GM12878 (cell line): Measurements from ENCODE around the gene ANO4. TPM values are rescaled to one million over a fixed set of nuclear protein-coding genes. Genes with fewer than 3 reads are reported as not detected.

ENCODE experiments used
- ATAC-seq: fragments of 200-7000 bp; cut with Tn5 transposase; 3 replicates; pipeline ENCODE4 v1.9.1; 2020; ENCODE audit warnings: mild to moderate bottlenecking, moderate library complexity
- BruUV-seq: library from RNA; stranded (reverse); fragments of 400-500 nt; replicated peaks from 2 replicates; lab custom pipeline; 2021; lab: Mats Ljungman, UMichigan
- CTCF ChIA-PET: fragments of 300-600 bp; sonication (Branson Sonifier 250); formaldehyde crosslinking; extraction: SDS; loops from one replicate; lab custom pipeline; 2021; ENCODE audit warnings: inconsistent platforms; lab: Yijun Ruan, JAX
- POLR2A ChIA-PET: fragments of 350-600 bp; formaldehyde crosslinking; extraction: SDS; loops from one replicate; lab custom pipeline; 2021; ENCODE audit warnings: inconsistent platforms; lab: Charles Lee
- RAD21 ChIA-PET: fragments of 300-600 bp; sonication (Branson Sonifier 250); formaldehyde crosslinking; loops from one replicate; lab custom pipeline; 2023; ENCODE audit warnings: antibody characterized with exemption; ENCODE audit not compliant: unreplicated experiment; lab: Charles Lee
- SMC1A ChIA-PET: fragments of 300-600 bp; sonication (Branson Sonifier 250); formaldehyde crosslinking; loops from one replicate; lab custom pipeline; 2023; ENCODE audit not compliant: unreplicated experiment, uncharacterized antibody; lab: Charles Lee
- DNase-seq: peaks from one replicate; pipeline ENCODE4 v3.0.0-alpha.2; 2011; ENCODE audit warnings: low read depth, low spot score
- FAIRE-seq: peaks from 3 replicates; lab custom pipeline; 2011; peaks lifted over from hg19 to GRCh38; lab: Jason Lieb, UNC
- H2AFZ ChIP-seq: 2 replicates; pipeline ENCODE4 v1.6.0; 2011; ENCODE audit warnings: low read depth, low read length, control low read depth; ENCODE audit not compliant: control insufficient read depth
- H3K27ac ChIP-seq: 2 replicates; pipeline ENCODE4 v1.5.1; 2011; ENCODE audit warnings: control low read depth; ENCODE audit not compliant: control insufficient read depth, insufficient read depth
- H3K27me3 ChIP-seq, 2 experiments: replicated peaks in 1 of 2; 2 replicates each; pipeline versions ENCODE4 v1.6.0 to v1.6.1; 2011; ENCODE audit warnings: low read length in 1 of 2; ENCODE audit not compliant: control insufficient read depth in 2 of 2, insufficient read depth in 2 of 2
- H3K36me3 ChIP-seq, 2 experiments: 2 replicates each; pipeline ENCODE4 v1.5.1; 2011; ENCODE audit warnings: low read length in 1 of 2; ENCODE audit not compliant: control insufficient read depth in 2 of 2, insufficient read depth in 2 of 2
- H3K4me1 ChIP-seq: 2 replicates; pipeline ENCODE4 v1.6.1; 2011; ENCODE audit warnings: mild to moderate bottlenecking, low read length, moderate library complexity, mixed read lengths; ENCODE audit not compliant: control insufficient read depth, insufficient read depth
- H3K4me2 ChIP-seq: 2 replicates; pipeline ENCODE4 v1.6.0; 2011; ENCODE audit warnings: control low read depth; ENCODE audit not compliant: control insufficient read depth, insufficient read depth
- H3K4me3 ChIP-seq: fragments of 200-600 bp; sonication (generic); 2 replicates; pipeline ENCODE4 v1.5.1; 2016
- H3K79me2 ChIP-seq: 2 replicates; pipeline ENCODE4 v1.6.0; 2011; ENCODE audit warnings: low read length; ENCODE audit not compliant: control insufficient read depth, insufficient read depth
- H3K9ac ChIP-seq: 2 replicates; pipeline ENCODE4 v1.8.0; 2011; ENCODE audit warnings: low read length, control low read depth, mixed read lengths; ENCODE audit not compliant: control insufficient read depth, insufficient read depth
- H3K9me3 ChIP-seq: replicated peaks from 3 replicates; pipeline ENCODE4 v1.5.1; 2011; ENCODE audit warnings: mild to moderate bottlenecking, low read length; ENCODE audit not compliant: control insufficient read depth, insufficient read depth
- H4K20me1 ChIP-seq: 2 replicates; pipeline ENCODE4 v1.6.0; 2011; ENCODE audit not compliant: control insufficient read depth, insufficient read depth
- ASH2L ChIP-seq: fragments of 300-600, 200-600 bp; sonication (generic); IDR thresholded peaks from 2 replicates; pipeline ENCODE4 v1.6.1; 2017; ENCODE audit warnings: low read depth, mild to moderate bottlenecking, borderline replicate concordance
- ATF7 ChIP-seq: fragments of 450-650 bp; IDR thresholded peaks from 2 replicates; pipeline ENCODE4 v1.6.1; 2016; ENCODE audit warnings: low read depth, mild to moderate bottlenecking
- BRCA1 ChIP-seq: IDR thresholded peaks from 2 replicates; pipeline ENCODE4 v1.6.1; 2011; ENCODE audit warnings: low read depth, low read length, improper control_type of control experiment
- EGR1 ChIP-seq, 2 experiments: IDR thresholded peaks; 1 replicate in 1 of 2; 2 replicates in 1 of 2; pipeline ENCODE4 v1.6.1; 2011 to 2012; ENCODE audit warnings: low read depth in 2 of 2, low read length in 2 of 2, borderline replicate concordance in 1 of 2, mild to moderate bottlenecking in 1 of 2, moderate library complexity in 1 of 2
- EZH2 ChIP-seq: IDR thresholded peaks from 2 replicates; pipeline ENCODE4 v1.6.1; 2012; ENCODE audit warnings: low read depth, mild to moderate bottlenecking, control low read depth, inconsistent platforms, low read length, borderline replicate concordance; ENCODE audit not compliant: control insufficient read depth
- HDAC6 ChIP-seq: fragments of 200-600 bp; sonication (generic); IDR thresholded peaks from one replicate; pipeline ENCODE4 v1.8.0; 2017; ENCODE audit warnings: antibody characterized with exemption; ENCODE audit not compliant: unreplicated experiment
- RFX5 ChIP-seq: IDR thresholded peaks from 2 replicates; pipeline ENCODE4 v1.6.1; 2011; ENCODE audit warnings: low read depth, low read length, improper control_type of control experiment
- WGBS: methylation state at CpG from one replicate; pipeline ENCODE4 v1.1.6; 2016; ENCODE audit warnings: low lambda C conversion rate; ENCODE audit not compliant: insufficient replicate concordance, insufficient coverage; ENCODE audit errors: missing lambda C conversion rate; 5-methylcytosine and 5-hydroxymethylcytosine counted together
- in situ Hi-C: fragments of 300-500 bp; cut with MboI; formaldehyde crosslinking; loops from 9 replicates; pipeline ENCODE4 v1.14.3; 2018; ENCODE audit warnings: mixed read lengths
- intact Hi-C: fragments of 100-400 bp; cut with micrococcal nuclease; formaldehyde crosslinking; loops from one replicate; pipeline ENCODE4 v1.14.2; 2022; ENCODE audit not compliant: unreplicated experiment
- polyA plus RNA-seq, 11 experiments: library from polyadenylated mRNA; depleted of rRNA in 4 of 11; unstranded in 6 of 11; stranded (reverse) in 5 of 11; fragments of >200 nt; fragmentation: Nextera tagmentation in 4 of 11; fragmentation: Illumina TruSeq in 1 of 11; extraction: Ambion mirVana in 4 of 11; extraction: Trizol in 1 of 11; gene quantifications; 1 replicate in 1 of 11; 2 replicates in 10 of 11; pipeline versions ENCODE4 v1.2.1 to v1.2.3, GENCODE V29; 2011 to 2016; ENCODE audit warnings: inconsistent platforms in 2 of 11, missing spikeins in 2 of 11, low read depth in 1 of 11
- total RNA-seq, 4 experiments: library from RNA; depleted of rRNA in 3 of 4; stranded (reverse); fragments of >200 nt in 3 of 4; fragmentation: Illumina TruSeq in 1 of 4; extraction: Trizol in 1 of 4; gene quantifications; 2 replicates each; pipeline versions ENCODE4 v1.2.1 to v1.2.3, GENCODE V29; 2013 to 2021
- TF ChIP-seq, protein P1 (sequence below): IDR thresholded peaks from 2 replicates; pipeline ENCODE4 v1.6.1; 2011; ENCODE audit warnings: low read depth, mild to moderate bottlenecking, low read length, moderate library complexity, borderline replicate concordance; ENCODE audit errors: extremely low read depth
- TF ChIP-seq, protein P2 (sequence below): fragments of 150-350 bp; IDR thresholded peaks from 2 replicates; pipeline ENCODE4 v1.6.1; 2014; ENCODE audit warnings: mild to moderate bottlenecking, low read depth, low read length
- TF ChIP-seq, protein P3 (sequence below): IDR thresholded peaks from 2 replicates; pipeline ENCODE4 v1.6.1; 2011; ENCODE audit warnings: mild to moderate bottlenecking, low read depth, low read length, moderate library complexity; ENCODE audit not compliant: insufficient replicate concordance
- TF ChIP-seq, protein P4 (sequence below): IDR thresholded peaks from 2 replicates; pipeline ENCODE4 v1.6.1; 2012; ENCODE audit warnings: low read length, inconsistent platforms

The ANO4 gene
- total and polyA plus RNA-seq, 10 of the 15 experiments (the other 5 are each of a cell fraction or from before 2014, with no cell fraction given) = not detected

DNA sequence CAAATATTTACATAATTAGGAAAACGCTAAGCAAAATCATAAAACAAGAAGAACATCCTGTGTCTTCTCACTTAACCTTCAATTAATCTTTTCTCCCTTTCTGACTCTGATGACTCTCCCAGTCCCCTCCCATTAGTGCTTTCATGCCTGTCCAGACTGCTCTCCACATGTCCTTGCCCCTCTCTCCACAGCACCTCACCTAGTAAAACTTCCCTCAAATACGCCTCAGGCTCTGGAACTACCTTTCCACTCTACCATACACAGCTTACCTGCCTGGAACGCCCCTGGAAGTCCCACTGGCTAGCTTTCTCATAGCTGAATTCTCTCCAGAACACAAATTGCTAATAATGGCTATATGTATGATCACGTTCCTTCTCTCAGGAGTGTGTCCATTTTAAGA lies 370.7 kb downstream of the ANO4 start (continued):
- no peak for TF ChIP-seq EZH2
- TF ChIP-seq, protein P1, sequence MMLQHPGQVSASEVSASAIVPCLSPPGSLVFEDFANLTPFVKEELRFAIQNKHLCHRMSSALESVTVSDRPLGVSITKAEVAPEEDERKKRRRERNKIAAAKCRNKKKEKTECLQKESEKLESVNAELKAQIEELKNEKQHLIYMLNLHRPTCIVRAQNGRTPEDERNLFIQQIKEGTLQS = no peak
- no peak for TF ChIP-seq ATF7
- TF ChIP-seq ASH2L = no peak
- no peak for TF ChIP-seq HDAC6
- TF ChIP-seq BRCA1 = no peak

DNA sequence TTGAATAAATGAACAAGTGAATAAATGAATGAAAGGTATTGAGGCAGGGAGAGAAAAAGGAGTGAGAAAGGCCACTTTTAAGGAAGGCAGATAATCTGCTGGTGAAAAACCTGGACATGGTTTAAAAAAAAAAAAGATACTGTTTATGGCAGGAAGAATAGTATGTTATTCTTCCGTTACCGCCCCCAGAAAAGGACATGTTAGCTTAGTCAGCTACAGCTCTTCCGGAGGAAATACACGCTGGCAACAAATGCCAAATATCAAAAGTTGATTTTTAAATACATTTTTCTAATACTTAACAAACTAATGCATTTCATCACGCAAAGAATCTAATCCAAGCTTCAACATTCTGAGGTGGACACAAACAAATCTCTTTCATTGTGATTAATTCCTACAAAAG lies 372.3 kb downstream of the ANO4 start:
- intact Hi-C loops = no loop called here
- 48% methylated on average over 5 of the region's 5 CpGs for WGBS
- DNase-seq = no peak
- Histone ChIP-seq H3K36me3 (no peaks in the 10 kb centered on the region), H3K9me3 (no peaks in the 10 kb centered on the region), H3K4me2 (no peak overlapping the region), H3K27ac (no peak overlapping the region), H3K27me3 (no peaks in the 10 kb centered on the region), H2AFZ (no peak overlapping the region), H3K4me1 (no peaks in the 10 kb centered on the region), H4K20me1 (no peaks in the 10 kb centered on the region), H3K4me3 (no peak overlapping the region), H3K9ac (no peak overlapping the region), H3K79me2 (no peaks in the 10 kb centered on the region)
- BruUV-seq = no TSS peak
- SMC1A ChIA-PET = interaction anchor here (1.0 kb wide), 1 partner anchor 10 kb away, joined by 4 read pairs; no protein-coding TSS in a partner anchor
- in situ Hi-C loops = no loop called here
- TF ChIP-seq, protein P2, sequence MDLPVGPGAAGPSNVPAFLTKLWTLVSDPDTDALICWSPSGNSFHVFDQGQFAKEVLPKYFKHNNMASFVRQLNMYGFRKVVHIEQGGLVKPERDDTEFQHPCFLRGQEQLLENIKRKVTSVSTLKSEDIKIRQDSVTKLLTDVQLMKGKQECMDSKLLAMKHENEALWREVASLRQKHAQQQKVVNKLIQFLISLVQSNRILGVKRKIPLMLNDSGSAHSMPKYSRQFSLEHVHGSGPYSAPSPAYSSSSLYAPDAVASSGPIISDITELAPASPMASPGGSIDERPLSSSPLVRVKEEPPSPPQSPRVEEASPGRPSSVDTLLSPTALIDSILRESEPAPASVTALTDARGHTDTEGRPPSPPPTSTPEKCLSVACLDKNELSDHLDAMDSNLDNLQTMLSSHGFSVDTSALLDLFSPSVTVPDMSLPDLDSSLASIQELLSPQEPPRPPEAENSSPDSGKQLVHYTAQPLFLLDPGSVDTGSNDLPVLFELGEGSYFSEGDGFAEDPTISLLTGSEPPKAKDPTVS = no peak
- TF ChIP-seq, protein P3, sequence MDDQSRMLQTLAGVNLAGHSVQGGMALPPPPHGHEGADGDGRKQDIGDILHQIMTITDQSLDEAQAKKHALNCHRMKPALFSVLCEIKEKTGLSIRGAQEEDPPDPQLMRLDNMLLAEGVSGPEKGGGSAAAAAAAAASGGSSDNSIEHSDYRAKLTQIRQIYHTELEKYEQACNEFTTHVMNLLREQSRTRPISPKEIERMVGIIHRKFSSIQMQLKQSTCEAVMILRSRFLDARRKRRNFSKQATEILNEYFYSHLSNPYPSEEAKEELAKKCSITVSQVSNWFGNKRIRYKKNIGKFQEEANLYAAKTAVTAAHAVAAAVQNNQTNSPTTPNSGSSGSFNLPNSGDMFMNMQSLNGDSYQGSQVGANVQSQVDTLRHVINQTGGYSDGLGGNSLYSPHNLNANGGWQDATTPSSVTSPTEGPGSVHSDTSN = no peak
- TF ChIP-seq, protein P4, sequence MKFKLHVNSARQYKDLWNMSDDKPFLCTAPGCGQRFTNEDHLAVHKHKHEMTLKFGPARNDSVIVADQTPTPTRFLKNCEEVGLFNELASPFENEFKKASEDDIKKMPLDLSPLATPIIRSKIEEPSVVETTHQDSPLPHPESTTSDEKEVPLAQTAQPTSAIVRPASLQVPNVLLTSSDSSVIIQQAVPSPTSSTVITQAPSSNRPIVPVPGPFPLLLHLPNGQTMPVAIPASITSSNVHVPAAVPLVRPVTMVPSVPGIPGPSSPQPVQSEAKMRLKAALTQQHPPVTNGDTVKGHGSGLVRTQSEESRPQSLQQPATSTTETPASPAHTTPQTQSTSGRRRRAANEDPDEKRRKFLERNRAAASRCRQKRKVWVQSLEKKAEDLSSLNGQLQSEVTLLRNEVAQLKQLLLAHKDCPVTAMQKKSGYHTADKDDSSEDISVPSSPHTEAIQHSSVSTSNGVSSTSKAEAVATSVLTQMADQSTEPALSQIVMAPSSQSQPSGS = no peak
- TF ChIP-seq RFX5 (no peak), EGR1 (IDR thresholded peaks at IDR 0.05; ENCODE audit: borderline replicate concordance in 1 of 2, low read depth in 2 of 2, low read length in 2 of 2) (no peak)
- RAD21 ChIA-PET = no interaction called here
- no peak for ATAC-seq
- FAIRE-seq = no peak
- POLR2A ChIA-PET = no interaction called here
- CTCF ChIA-PET = no interaction called here
